ENCODE measurements around the gene CRADD.
"Not testable (repeated sequence)": the region's sequence is repeated elsewhere in the genome, so short reads cannot be mapped to it uniquely, and the experiment has no call there.

The CRADD gene

GRCh38 chr12:93870020-93870795, 193.0 kb downstream of the CRADD start:
- no peak for DNase-seq (ENCODE audit: low read depth in 3 of 3)

GRCh38 chr12:93871566-93871965, 194.4 kb downstream of the CRADD start:
- not testable (repeated sequence) for DNase-seq (ENCODE audit: low read depth in 3 of 3)

- DNase-seq (ENCODE audit: low read depth in 3 of 3) = no peak
Observed at GRCh38 chr12:93873561-93873960, 196.4 kb downstream of the CRADD start.

- DNase-seq (ENCODE audit: low read depth in 3 of 3) = no peak
Observed at GRCh38 chr12:93875157-93875556, 198.0 kb downstream of the CRADD start.

GRCh38 chr12:93876360-93876759, 199.2 kb downstream of the CRADD start:
- DNase-seq (ENCODE audit: low read depth in 3 of 3) = no peak

- no peak for DNase-seq (ENCODE audit: low read depth in 3 of 3)
Observed at GRCh38 chr12:93877446-93877845, 200.3 kb downstream of the CRADD start.

- DNase-seq (ENCODE audit: low read depth in 3 of 3) = no peak
Observed at GRCh38 chr12:93879476-93880421, 202.6 kb downstream of the CRADD start.

GRCh38 chr12:93880853-93881522, 203.8 kb downstream of the CRADD start:
- DNase-seq (ENCODE audit: low read depth in 3 of 3) = no peak

- no peak for DNase-seq (ENCODE audit: low read depth in 3 of 3)
Observed at GRCh38 chr12:93882763-93883162, 205.6 kb downstream of the CRADD start.

GRCh38 chr12:93883436-93884154, 206.4 kb downstream of the CRADD start:
- no peak for DNase-seq (ENCODE audit: low read depth in 3 of 3)

- DNase-seq (ENCODE audit: low read depth in 3 of 3) = no peak
Observed at GRCh38 chr12:93884794-93885460, 207.8 kb downstream of the CRADD start.

- not testable (repeated sequence) for DNase-seq (ENCODE audit: low read depth in 3 of 3)
Observed at GRCh38 chr12:93885973-93886532, 208.9 kb downstream of the CRADD start.

GRCh38 chr12:93886533-93887511, 209.6 kb downstream of the CRADD start:
- no peak for DNase-seq (ENCODE audit: low read depth in 3 of 3)

- no peak for DNase-seq (ENCODE audit: low read depth in 3 of 3)
Observed at GRCh38 chr12:93888964-93889363, 211.8 kb downstream of the CRADD start.

GRCh38 chr12:93889516-93890212, 212.5 kb downstream of the CRADD start:
- no peak for DNase-seq (ENCODE audit: low read depth in 3 of 3)

GRCh38 chr12:93892423-93893268, 215.5 kb downstream of the CRADD start:
- DNase-seq (ENCODE audit: low read depth in 3 of 3) = no peak

- no peak for DNase-seq (ENCODE audit: low read depth in 3 of 3)
Observed at GRCh38 chr12:93894391-93895088, 217.4 kb downstream of the CRADD start.
